T47D (cell line): Measurements from ENCODE around the gene ADAM23.
A peak's percentile ranks its signal among the peaks of the same experiment; 100 is the strongest.

Source experiments
- DNase-seq, 2 experiments: peaks; one replicate each; pipeline versions ENCODE4 v3.0.0 to v3.0.0-alpha.2; 2011 to 2012; ENCODE audit warnings: low read depth in 1 of 2, low spot score in 1 of 2
- JUND ChIP-seq: IDR thresholded peaks from 2 replicates; pipeline ENCODE4 v1.6.1; 2012; ENCODE audit warnings: low read depth
- in situ Hi-C: cut with HindIII; loops from 2 replicates; pipeline ENCODE4 v1.10.0; 2016; ENCODE audit warnings: low sequenced_read_pairs, low pct_unique_long_range_greater_than_20kb

The ADAM23 gene

DNA sequence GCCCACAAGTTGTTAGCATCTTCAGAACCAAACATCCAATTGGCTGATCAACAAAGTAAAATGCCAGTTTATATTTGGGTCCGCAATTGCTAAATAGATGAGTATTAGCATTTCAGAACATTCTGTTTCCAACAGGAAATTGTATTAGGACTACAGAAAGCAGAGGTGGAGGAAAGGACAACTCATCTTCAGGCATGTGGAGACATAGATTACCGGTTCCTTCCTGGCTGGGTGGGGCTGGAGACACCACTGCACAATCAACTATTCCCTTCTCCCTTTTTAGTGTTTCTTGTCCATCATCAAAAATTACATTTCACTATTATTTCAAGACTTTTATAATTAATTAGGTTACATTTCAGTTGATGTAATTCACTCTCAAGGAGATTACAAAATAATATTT is 83.8 kb downstream of the ADAM23 start:
- TF ChIP-seq JUND: no peak
- in situ Hi-C loops: no loop called here

GRCh38 chr2:206530727-206531126 is 87.4 kb downstream of the ADAM23 start:
- no peak for DNase-seq
- in situ Hi-C loops: no loop called here
- no peak for TF ChIP-seq JUND

More for the DNA sequence above, 83.8 kb downstream of the ADAM23 start:
- DNase-seq: no peak

DNA sequence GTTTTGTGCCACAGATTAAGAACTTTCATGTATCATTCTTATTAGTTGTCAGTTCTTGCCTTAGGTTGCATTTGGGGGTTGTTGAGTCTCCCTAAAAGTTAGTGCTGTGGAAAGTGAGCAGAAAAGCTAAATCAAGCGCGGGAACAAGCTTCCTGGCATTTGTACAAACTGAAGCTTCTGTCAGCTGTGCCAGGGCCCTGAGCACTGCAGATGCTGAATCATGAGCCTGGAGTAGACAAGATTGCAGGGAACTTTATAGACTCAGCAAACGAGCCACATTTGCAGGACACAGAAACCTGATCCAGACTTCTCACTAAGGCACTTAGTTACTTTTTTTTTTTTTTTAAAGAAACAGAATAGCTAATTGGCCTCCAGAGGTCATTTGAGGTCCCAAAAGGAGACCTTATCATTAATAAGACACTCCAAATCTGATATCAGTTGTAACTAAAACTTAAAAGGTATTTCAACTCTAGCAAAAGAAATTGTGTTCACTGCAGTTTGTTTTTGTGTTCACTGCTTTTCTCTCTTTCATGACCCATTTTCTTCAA is 88.7 kb downstream of the ADAM23 start:
- no peak for DNase-seq
- TF ChIP-seq JUND: no peak
- in situ Hi-C loops: no loop called here

- in situ Hi-C loops: no loop called here
- no peak for TF ChIP-seq JUND
- DNase-seq: no peak
Observed at GRCh38 chr2:206533977-206534376, 90.6 kb downstream of the ADAM23 start.

- in situ Hi-C loops: no loop called here
- TF ChIP-seq JUND: no peak
- no peak for DNase-seq
Observed at GRCh38 chr2:206535260-206535986, 92.1 kb downstream of the ADAM23 start.

DNA sequence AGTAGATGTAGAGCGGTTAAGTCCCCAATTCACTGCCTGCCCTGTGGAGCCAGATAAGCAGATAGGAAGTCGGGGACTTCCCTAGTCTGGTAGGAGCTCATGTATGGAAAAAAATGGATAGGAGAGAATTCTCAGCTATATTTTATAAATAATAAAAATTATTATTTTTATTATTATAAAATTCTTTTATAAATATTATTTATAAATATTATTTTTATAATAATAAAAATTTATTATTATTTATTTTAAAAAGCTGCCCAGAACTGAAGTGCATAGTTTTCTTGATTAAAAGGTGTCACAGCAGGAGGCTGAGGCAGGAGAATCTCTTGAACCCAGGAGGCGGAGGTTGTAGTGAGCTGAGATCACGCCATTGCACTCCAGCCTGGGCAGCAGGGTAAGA is 97.4 kb downstream of the ADAM23 start:
- no peak for DNase-seq
- in situ Hi-C loops: no loop called here
- no peak for TF ChIP-seq JUND

- DNase-seq: no peak
- in situ Hi-C loops: no loop called here
- no peak for TF ChIP-seq JUND
Observed at GRCh38 chr2:206543073-206543472, 99.7 kb downstream of the ADAM23 start.

DNA sequence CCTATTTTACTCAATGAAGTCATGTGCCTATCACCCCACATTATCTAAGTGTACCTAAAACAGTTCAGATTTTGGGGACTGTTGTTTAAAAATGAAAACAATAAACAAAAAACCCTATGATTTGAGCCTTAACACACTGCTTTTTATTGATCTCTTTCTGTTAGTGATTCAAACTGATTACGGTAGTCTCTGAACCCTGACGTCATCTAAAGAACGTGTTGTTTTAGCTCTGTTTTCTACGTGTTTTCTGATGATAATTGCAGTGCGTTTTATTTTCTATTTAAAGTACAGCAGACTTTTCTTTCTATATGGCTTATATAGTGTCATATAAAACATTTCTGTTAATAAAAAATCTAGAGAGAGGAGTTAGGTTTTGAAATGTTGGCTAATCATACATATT is 105.1 kb downstream of the ADAM23 start:
- in situ Hi-C loops: no loop called here
- TF ChIP-seq JUND: no peak
- DNase-seq: no peak

- DNase-seq: no peak
- TF ChIP-seq JUND: no peak
- in situ Hi-C loops: no loop called here
Observed at GRCh38 chr2:206555721-206556120, 112.4 kb downstream of the ADAM23 start.

- no peak for TF ChIP-seq JUND
- in situ Hi-C loops: no loop called here
- peak in 1 of 2 experiments; percentile 50 for DNase-seq
Observed at GRCh38 chr2:206556357-206556949, 113.1 kb downstream of the ADAM23 start.

DNA sequence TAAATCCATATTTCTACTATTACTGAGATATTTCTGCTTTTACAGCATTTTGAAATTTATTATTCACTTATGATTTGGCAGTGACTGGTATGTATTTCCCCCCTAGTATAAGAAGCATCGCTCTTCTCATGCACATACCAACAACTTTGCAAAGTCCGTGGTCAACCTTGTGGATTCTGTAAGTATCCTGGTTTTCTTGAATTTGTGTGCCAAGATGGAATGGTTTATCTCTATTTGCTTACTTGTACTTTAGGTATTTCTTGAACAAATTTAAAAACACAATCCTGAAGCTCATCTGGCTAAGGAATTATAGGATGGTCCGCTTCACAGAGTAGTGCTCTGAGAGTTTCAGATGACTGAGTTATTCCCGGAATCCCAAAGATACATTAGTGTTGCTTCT is 114.0 kb downstream of the ADAM23 start:
- DNase-seq: no peak
- TF ChIP-seq JUND: no peak
- in situ Hi-C loops: no loop called here

GRCh38 chr2:206558492-206558891 is 115.2 kb downstream of the ADAM23 start:
- DNase-seq: no peak
- no peak for TF ChIP-seq JUND
- in situ Hi-C loops: no loop called here

DNA sequence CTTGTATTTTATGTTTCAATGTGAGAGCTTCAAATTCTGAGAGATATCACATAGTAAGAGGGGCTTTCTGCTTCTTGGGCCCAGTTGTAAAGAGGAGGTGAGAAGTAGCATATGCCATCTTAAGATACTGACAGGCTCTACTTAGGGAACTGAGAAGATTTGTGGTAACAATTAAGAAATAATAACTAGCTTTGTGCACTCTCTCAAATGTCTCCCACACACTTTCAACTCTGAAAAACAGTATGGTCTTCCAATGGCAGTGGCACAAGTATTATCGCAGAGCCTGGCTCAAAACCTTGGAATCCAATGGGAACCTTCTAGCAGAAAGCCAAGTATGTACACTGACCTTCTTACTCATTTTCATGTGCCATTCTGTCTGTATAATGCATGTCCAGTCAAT is 118.6 kb downstream of the ADAM23 start:
- in situ Hi-C loops: no loop called here
- TF ChIP-seq JUND: no peak
- DNase-seq: no peak

DNA sequence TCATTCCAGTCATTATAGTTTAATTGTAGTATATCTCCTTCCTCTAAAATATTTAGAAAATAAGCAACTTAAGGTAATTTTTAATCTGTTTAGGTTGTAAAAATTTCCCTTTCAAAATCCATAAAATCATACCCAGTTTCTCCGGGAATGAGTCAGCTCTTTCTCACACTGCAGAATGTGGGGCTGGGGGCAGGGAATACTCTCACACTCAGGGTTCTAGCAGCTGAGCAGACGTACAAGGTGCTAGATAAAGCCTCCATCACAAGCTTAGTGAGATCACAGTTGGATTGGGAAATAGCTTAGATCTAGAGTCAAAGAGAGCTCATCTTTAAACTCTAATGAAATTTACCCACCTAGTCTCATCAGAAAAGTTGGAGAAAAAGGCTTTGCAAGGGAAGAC is 119.0 kb downstream of the ADAM23 start:
- no peak for TF ChIP-seq JUND
- in situ Hi-C loops: no loop called here
- no peak for DNase-seq
